Calu3 (cell line): Measurements from ENCODE around the gene NLGN1. TPM values are rescaled to one million over a fixed set of nuclear protein-coding genes. Genes with fewer than 3 reads are reported as not detected.

ENCODE experiments used
- BruUV-seq: library from RNA; stranded (reverse); fragments of 400-500 nt; replicated peaks from 2 replicates; lab custom pipeline; 2021; lab: Mats Ljungman, UMichigan
- CTCF ChIA-PET: fragments of 300-600 bp; sonication (Branson Sonifier 250); formaldehyde crosslinking; loops from one replicate; lab custom pipeline; 2022; ENCODE audit warnings: antibody characterized with exemption; lab: Charles Lee
- DNase-seq: peaks from one replicate; pipeline ENCODE4 v3.0.0; 2022
- H3K27ac Mint-ChIP-seq: one replicate; pipeline ENCODE4 v1.8.0; 2022; ENCODE audit warnings: mixed read lengths; ENCODE audit not compliant: unreplicated experiment
- H3K27me3 Mint-ChIP-seq: one replicate; pipeline ENCODE4 v1.8.0; 2022; ENCODE audit warnings: mixed read lengths; ENCODE audit not compliant: unreplicated experiment
- H3K36me3 Mint-ChIP-seq: one replicate; pipeline ENCODE4 v1.8.0; 2022; ENCODE audit warnings: mild to moderate bottlenecking, moderate library complexity, mixed read lengths; ENCODE audit not compliant: insufficient read depth, unreplicated experiment
- H3K4me1 Mint-ChIP-seq: one replicate; pipeline ENCODE4 v1.8.0; 2022; ENCODE audit warnings: mild to moderate bottlenecking, low read depth, mixed read lengths; ENCODE audit not compliant: unreplicated experiment
- H3K4me3 Mint-ChIP-seq: one replicate; pipeline ENCODE4 v1.8.0; 2022; ENCODE audit warnings: mild to moderate bottlenecking, low read depth, moderate library complexity, mixed read lengths; ENCODE audit not compliant: unreplicated experiment
- H3K9me3 Mint-ChIP-seq: one replicate; pipeline ENCODE4 v1.8.0; 2022; ENCODE audit warnings: low read depth, mixed read lengths; ENCODE audit not compliant: unreplicated experiment
- intact Hi-C: fragments of 100-400 bp; cut with micrococcal nuclease; formaldehyde crosslinking; loops from one replicate; pipeline ENCODE4 v1.10.0; 2022; ENCODE audit not compliant: unreplicated experiment
- total RNA-seq: library from RNA; stranded (reverse); gene quantifications from 2 replicates; pipeline ENCODE4 v1.2.3, GENCODE V29; 2022
- TF ChIP-seq, protein P1 (sequence below): fragments of 200-600 bp; IDR thresholded peaks from one replicate; pipeline ENCODE4 v1.8.0; 2022; ENCODE audit warnings: antibody characterized with exemption; ENCODE audit not compliant: unreplicated experiment

NLGN1 gene
- total RNA-seq, 1 experiment from 2014 or later, result 2.6 TPM

DNA sequence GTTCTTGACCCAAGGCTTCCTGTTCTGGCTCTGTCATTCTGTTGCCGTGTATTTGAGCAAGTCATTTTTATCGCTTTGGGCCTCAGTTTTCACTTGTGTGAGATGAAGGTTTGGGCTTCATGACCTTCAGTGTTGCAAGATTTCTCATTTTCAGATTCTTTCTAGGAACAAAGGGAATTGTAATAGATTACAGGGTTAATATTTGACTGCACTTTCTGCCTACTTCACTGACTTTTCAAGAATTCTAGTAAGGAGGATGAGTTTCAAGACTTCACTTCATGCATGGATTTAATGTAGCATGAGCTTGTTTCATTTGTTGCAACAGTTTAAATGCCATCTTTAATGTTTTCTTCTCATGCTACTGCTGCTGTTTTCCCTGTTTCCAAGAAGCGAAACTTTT is 226.5 kb downstream of the NLGN1 start:
- Mint-ChIP-seq H3K36me3 (no peaks in the 10 kb centered on the region), H3K9me3 (no peaks in the 10 kb centered on the region), H3K4me1 (no peaks in the 10 kb centered on the region), H3K4me3 (no peak overlapping the region), H3K27ac (no peak overlapping the region), H3K27me3 (no peaks in the 10 kb centered on the region)
- TF ChIP-seq, protein P1, sequence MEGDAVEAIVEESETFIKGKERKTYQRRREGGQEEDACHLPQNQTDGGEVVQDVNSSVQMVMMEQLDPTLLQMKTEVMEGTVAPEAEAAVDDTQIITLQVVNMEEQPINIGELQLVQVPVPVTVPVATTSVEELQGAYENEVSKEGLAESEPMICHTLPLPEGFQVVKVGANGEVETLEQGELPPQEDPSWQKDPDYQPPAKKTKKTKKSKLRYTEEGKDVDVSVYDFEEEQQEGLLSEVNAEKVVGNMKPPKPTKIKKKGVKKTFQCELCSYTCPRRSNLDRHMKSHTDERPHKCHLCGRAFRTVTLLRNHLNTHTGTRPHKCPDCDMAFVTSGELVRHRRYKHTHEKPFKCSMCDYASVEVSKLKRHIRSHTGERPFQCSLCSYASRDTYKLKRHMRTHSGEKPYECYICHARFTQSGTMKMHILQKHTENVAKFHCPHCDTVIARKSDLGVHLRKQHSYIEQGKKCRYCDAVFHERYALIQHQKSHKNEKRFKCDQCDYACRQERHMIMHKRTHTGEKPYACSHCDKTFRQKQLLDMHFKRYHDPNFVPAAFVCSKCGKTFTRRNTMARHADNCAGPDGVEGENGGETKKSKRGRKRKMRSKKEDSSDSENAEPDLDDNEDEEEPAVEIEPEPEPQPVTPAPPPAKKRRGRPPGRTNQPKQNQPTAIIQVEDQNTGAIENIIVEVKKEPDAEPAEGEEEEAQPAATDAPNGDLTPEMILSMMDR, result no peak
- no peak for DNase-seq
- intact Hi-C loops, result no loop called here
- BruUV-seq, result no TSS peak
- CTCF ChIA-PET, result no interaction called here

DNA sequence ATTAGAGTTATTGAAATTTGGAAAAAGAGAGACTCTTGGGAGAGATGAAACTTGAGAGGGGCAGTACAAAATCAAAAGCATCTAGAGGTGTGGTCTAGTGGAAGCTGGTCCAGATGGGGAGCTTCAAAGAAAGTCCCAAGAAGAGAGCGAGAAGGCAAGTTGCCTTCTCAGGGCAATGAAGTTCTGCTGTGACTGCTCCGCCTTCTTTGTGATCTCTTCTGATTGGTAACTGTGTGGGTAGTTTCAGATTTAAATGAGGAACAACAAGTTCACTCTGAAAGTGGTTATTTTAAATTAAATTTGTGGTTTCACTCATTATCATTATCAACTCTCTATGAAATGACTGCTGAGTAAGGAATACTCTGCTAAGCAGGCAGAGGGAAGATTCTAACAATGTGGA is 233.3 kb downstream of the NLGN1 start:
- H3K4me3 Mint-ChIP-seq, result no peak overlapping the region

DNA sequence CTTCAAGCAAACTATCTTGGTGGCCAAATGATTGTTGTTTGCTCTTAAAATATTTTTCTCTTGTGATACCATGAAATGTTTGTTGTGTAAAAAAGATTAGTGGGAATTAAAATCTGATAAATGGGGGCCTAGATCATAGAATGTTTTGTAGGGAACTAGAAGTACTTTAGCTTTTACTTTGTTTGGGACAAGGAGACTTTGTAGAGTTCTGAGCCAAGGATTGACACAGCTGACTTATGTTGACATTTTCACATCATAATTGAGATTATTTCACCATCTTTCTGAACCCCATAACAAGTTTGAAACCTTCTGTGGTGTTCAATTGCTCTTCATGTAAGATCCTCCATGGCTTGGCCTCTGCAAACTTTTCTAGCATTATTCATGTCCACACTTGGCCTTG is 235.4 kb downstream of the NLGN1 start:
- intact Hi-C loops, result no loop called here
- BruUV-seq, result no TSS peak
- H3K4me1 Mint-ChIP-seq, result no peaks in the 10 kb centered on the region
- H3K4me3 Mint-ChIP-seq, result no peak overlapping the region
- H3K9me3 Mint-ChIP-seq, result no peaks in the 10 kb centered on the region
- no peak for DNase-seq
- no peaks in the 10 kb centered on the region for H3K36me3 Mint-ChIP-seq
- TF ChIP-seq, protein P1, result no peak
- no peak overlapping the region for H3K27ac Mint-ChIP-seq
- no peaks in the 10 kb centered on the region for H3K27me3 Mint-ChIP-seq
- CTCF ChIA-PET, result no interaction called here

More for the DNA sequence above, 233.3 kb downstream of the NLGN1 start:
- BruUV-seq, result no TSS peak
- Mint-ChIP-seq H3K27me3 (no peaks in the 10 kb centered on the region), H3K27ac (no peak overlapping the region), H3K9me3 (no peaks in the 10 kb centered on the region), H3K4me1 (no peaks in the 10 kb centered on the region), H3K36me3 (no peaks in the 10 kb centered on the region)
- TF ChIP-seq, protein P1, result no peak
- no peak for DNase-seq
- intact Hi-C loops, result no loop called here
- CTCF ChIA-PET, result no interaction called here

DNA sequence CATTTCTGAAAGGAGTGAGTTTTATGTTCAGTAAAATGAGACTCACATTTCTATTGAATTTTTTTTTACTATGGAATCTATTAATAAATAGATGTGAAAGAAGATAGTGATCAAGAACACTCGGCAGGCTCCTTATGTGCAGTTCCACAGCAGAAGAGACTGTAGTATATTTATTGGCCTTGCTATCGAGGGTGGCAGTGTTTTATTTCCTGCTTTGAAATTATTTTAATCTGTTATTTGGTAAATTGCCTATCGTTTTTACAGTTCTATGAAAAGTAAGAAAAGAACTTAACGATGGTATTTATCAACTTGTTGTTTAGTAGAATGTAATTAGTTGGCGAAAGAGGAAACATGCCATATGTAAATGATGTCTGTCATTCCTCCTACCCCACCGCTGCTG is 238.3 kb downstream of the NLGN1 start:
- no peaks in the 10 kb centered on the region for H3K9me3 Mint-ChIP-seq
- BruUV-seq, result no TSS peak
- H3K27me3 Mint-ChIP-seq, result no peaks in the 10 kb centered on the region
- CTCF ChIA-PET, result no interaction called here
- H3K4me3 Mint-ChIP-seq, result no peak overlapping the region
- TF ChIP-seq, protein P1, result no peak
- no peaks in the 10 kb centered on the region for H3K4me1 Mint-ChIP-seq
- no peak overlapping the region for H3K27ac Mint-ChIP-seq
- intact Hi-C loops, result no loop called here
- no peaks in the 10 kb centered on the region for H3K36me3 Mint-ChIP-seq
- no peak for DNase-seq
